HG03025 (cell line): ENCODE measurements around the gene SLC25A51.

ENCODE experiments used
- ATAC-seq: cut with Tn5 transposase; IDR thresholded peaks from one replicate; pipeline ENCODE4 v1.9.1; 2021; ENCODE audit warnings: mild to moderate bottlenecking, moderate library complexity; ENCODE audit not compliant: unreplicated experiment, low FRiP score

SLC25A51 gene

GRCh38 chr9:37903647-37904444 is at the start of gene SLC25A51:
SLC25A51 (minus strand) TSS chr9:37904127; CDS start chr9:37888550, 15,577 bp downstream.
- peak; percentile 83 for ATAC-seq

- ATAC-seq: no peak
Observed at GRCh38 chr9:37953206-37953774, 49.4 kb upstream of the SLC25A51 start.

- no peak for ATAC-seq
Observed at GRCh38 chr9:37952731-37953130, 48.8 kb upstream of the SLC25A51 start.

GRCh38 chr9:37951671-37952449 is 47.9 kb upstream of the SLC25A51 start:
- no peak for ATAC-seq

- ATAC-seq: no peak
Observed at GRCh38 chr9:37950561-37950960, 46.6 kb upstream of the SLC25A51 start.

GRCh38 chr9:37949576-37949975 is 45.6 kb upstream of the SLC25A51 start:
- ATAC-seq: no peak

- no peak for ATAC-seq
Observed at GRCh38 chr9:37948417-37948980, 44.6 kb upstream of the SLC25A51 start.

- ATAC-seq: no peak
Observed at GRCh38 chr9:37947977-37948376, 44.0 kb upstream of the SLC25A51 start.

- ATAC-seq: no peak
Observed at GRCh38 chr9:37947471-37947870, 43.5 kb upstream of the SLC25A51 start.

GRCh38 chr9:37946971-37947370 is 43.0 kb upstream of the SLC25A51 start:
- ATAC-seq: no peak

- no peak for ATAC-seq
Observed at GRCh38 chr9:37946041-37946440, 42.1 kb upstream of the SLC25A51 start.

- ATAC-seq: no peak
Observed at GRCh38 chr9:37944671-37945481, 40.9 kb upstream of the SLC25A51 start.

GRCh38 chr9:37944266-37944650 is 40.3 kb upstream of the SLC25A51 start:
- ATAC-seq: no peak

- ATAC-seq: no peak
Observed at GRCh38 chr9:37943345-37944265, 39.7 kb upstream of the SLC25A51 start.

GRCh38 chr9:37942621-37943344 is 38.9 kb upstream of the SLC25A51 start:
- no peak for ATAC-seq

GRCh38 chr9:37941253-37941652 is 37.3 kb upstream of the SLC25A51 start:
- no peak for ATAC-seq

- no peak for ATAC-seq
Observed at GRCh38 chr9:37939575-37940095, 35.7 kb upstream of the SLC25A51 start.

GRCh38 chr9:37938121-37938891 is 34.4 kb upstream of the SLC25A51 start:
- no peak for ATAC-seq
